SK-N-SH treated with all-trans-retinoic acid at 6 μM for 48 hours (cell line): Measurements from ENCODE around the gene SETDB2.

Source experiments
- ATAC-seq: fragments of 200-7000 bp; cut with Tn5 transposase; 3 replicates; pipeline ENCODE4 v1.9.1; 2020; ENCODE audit warnings: mild to moderate bottlenecking, moderate library complexity
- ARNTL ChIP-seq: fragments of 450-650 bp; formaldehyde crosslinking; IDR thresholded peaks from 2 replicates; pipeline ENCODE4 v1.5.0; 2020; ENCODE audit warnings: low read depth, mild to moderate bottlenecking, moderate library complexity, borderline replicate concordance
- BACH2 ChIP-seq: fragments of 250-450 bp; sonication (Bioruptor Pico); IDR thresholded peaks from 2 replicates; pipeline ENCODE4 v1.9.0; 2021; ENCODE audit warnings: mild to moderate bottlenecking, borderline replicate concordance
- CSDC2 ChIP-seq: fragments of 250-450 bp; sonication (Bioruptor Pico); IDR thresholded peaks from 2 replicates; pipeline ENCODE4 v1.5.0; 2020; ENCODE audit warnings: mild to moderate bottlenecking, moderate library complexity
- ESRRG ChIP-seq: fragments of 250-450 bp; sonication (Bioruptor Pico); IDR thresholded peaks from 2 replicates; pipeline ENCODE4 v1.6.1; 2021; ENCODE audit warnings: mild to moderate bottlenecking
- GLIS3 ChIP-seq: fragments of 250-450 bp; sonication (Bioruptor Pico); IDR thresholded peaks from 2 replicates; pipeline ENCODE4 v1.5.0; 2020; ENCODE audit warnings: mild to moderate bottlenecking, moderate library complexity
- ISL1 ChIP-seq: fragments of 250-450 bp; sonication (Bioruptor Pico); IDR thresholded peaks from 2 replicates; pipeline ENCODE4 v2.1.2; 2022; ENCODE audit warnings: mild to moderate bottlenecking, moderate library complexity
- OSR1 ChIP-seq: fragments of 250-450 bp; sonication (Bioruptor Pico); IDR thresholded peaks from 2 replicates; pipeline ENCODE4 v1.8.0; 2022; ENCODE audit warnings: moderate library complexity, mild to moderate bottlenecking, inconsistent platforms
- PPARA ChIP-seq: fragments of 250-450 bp; sonication (Bioruptor Pico); IDR thresholded peaks from 2 replicates; pipeline ENCODE4 v1.5.0; 2020; ENCODE audit warnings: mild to moderate bottlenecking, borderline replicate concordance
- RARB ChIP-seq: fragments of 250-450 bp; sonication (Bioruptor Pico); IDR thresholded peaks from 2 replicates; pipeline ENCODE4 v1.8.0; 2021; ENCODE audit warnings: mild to moderate bottlenecking, moderate library complexity
- SNAI2 ChIP-seq: fragments of 250-450 bp; sonication (Bioruptor Pico); IDR thresholded peaks from 2 replicates; pipeline ENCODE4 v1.5.0; 2020; ENCODE audit warnings: mild to moderate bottlenecking, moderate library complexity
- TCF4 ChIP-seq: fragments of 250-450 bp; sonication (Bioruptor Pico); IDR thresholded peaks from 2 replicates; pipeline ENCODE4 v1.8.0; 2021; ENCODE audit warnings: mild to moderate bottlenecking, moderate library complexity, borderline replicate concordance
- TOX ChIP-seq: fragments of 250-450 bp; sonication (Bioruptor Pico); IDR thresholded peaks from 2 replicates; pipeline ENCODE4 v1.8.0; 2021; ENCODE audit warnings: mild to moderate bottlenecking, moderate library complexity, borderline replicate concordance
- ZFP3 ChIP-seq: fragments of 250-450 bp; sonication (Bioruptor Pico); IDR thresholded peaks from 2 replicates; pipeline ENCODE4 v1.5.0; 2020; ENCODE audit warnings: mild to moderate bottlenecking, moderate library complexity
- ZFP30 ChIP-seq: fragments of 450-650 bp; formaldehyde crosslinking; IDR thresholded peaks from 2 replicates; pipeline ENCODE4 v1.5.0; 2022; ENCODE audit warnings: mild to moderate bottlenecking, moderate library complexity
- ZNF565 ChIP-seq: fragments of 450-650 bp; formaldehyde crosslinking; conservative IDR thresholded peaks from 2 replicates; pipeline ENCODE4 v1.5.0; 2020; ENCODE audit warnings: low read depth, mild to moderate bottlenecking, moderate library complexity
- ZNF70 ChIP-seq: fragments of 450-650 bp; formaldehyde crosslinking; IDR thresholded peaks from 2 replicates; pipeline ENCODE4 v1.5.0; 2020; ENCODE audit warnings: mild to moderate bottlenecking, moderate library complexity
- ZNF8 ChIP-seq: fragments of 450-650 bp; formaldehyde crosslinking; IDR thresholded peaks from 2 replicates; pipeline ENCODE4 v1.5.0; 2020; ENCODE audit warnings: mild to moderate bottlenecking, moderate library complexity
- TF ChIP-seq, protein P1 (sequence below): fragments of 250-450 bp; sonication (Bioruptor Pico); IDR thresholded peaks from 2 replicates; pipeline ENCODE4 v1.5.1; 2021; ENCODE audit warnings: mild to moderate bottlenecking, moderate library complexity
- TF ChIP-seq, protein P2 (sequence below): fragments of 250-450 bp; sonication (Bioruptor Pico); IDR thresholded peaks from 2 replicates; pipeline ENCODE4 v1.5.1; 2020; ENCODE audit warnings: low read depth, mild to moderate bottlenecking, moderate library complexity
- TF ChIP-seq, protein P3 (sequence below): fragments of 250-450 bp; sonication (Bioruptor Pico); IDR thresholded peaks from 2 replicates; pipeline ENCODE4 v1.8.0; 2021; ENCODE audit warnings: low read depth, mild to moderate bottlenecking, moderate library complexity, borderline replicate concordance
- TF ChIP-seq, protein P4 (sequence below): fragments of 250-450 bp; sonication (Bioruptor Pico); IDR thresholded peaks from 2 replicates; pipeline ENCODE4 v1.5.0; 2020; ENCODE audit warnings: mild to moderate bottlenecking, moderate library complexity

SETDB2 gene

DNA sequence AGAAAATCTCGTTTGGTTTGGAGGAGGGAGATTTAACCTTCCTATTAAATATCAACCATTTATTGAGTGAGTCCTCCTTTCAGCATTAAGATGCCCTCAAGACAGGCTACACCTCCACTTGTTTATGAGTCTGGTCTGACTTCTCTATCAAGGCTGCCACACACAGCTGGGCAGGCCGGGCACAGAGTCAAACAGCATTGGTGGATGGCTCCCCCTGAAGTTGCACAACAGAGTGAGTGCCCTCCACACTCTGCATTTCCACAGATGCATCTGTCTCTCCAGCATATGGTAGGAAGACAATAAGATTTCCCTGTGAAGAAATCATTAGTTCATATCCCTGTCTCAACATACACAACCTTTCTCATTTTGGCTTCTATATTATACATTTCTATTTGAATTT lies 83.0 kb downstream of the SETDB2 start:
- TF ChIP-seq ZFP30 (CRISPR knock-in tag) (no peak), CSDC2 (CRISPR knock-in tag) (no peak), TCF4 (CRISPR knock-in tag) (no peak), GLIS3 (no peak), ZNF565 (CRISPR knock-in tag) (no peak), ZFP3 (no peak), ARNTL (CRISPR knock-in tag) (no peak), PPARA (no peak), RARB (CRISPR knock-in tag) (no peak), OSR1 (no peak)
- TF ChIP-seq, protein P1, sequence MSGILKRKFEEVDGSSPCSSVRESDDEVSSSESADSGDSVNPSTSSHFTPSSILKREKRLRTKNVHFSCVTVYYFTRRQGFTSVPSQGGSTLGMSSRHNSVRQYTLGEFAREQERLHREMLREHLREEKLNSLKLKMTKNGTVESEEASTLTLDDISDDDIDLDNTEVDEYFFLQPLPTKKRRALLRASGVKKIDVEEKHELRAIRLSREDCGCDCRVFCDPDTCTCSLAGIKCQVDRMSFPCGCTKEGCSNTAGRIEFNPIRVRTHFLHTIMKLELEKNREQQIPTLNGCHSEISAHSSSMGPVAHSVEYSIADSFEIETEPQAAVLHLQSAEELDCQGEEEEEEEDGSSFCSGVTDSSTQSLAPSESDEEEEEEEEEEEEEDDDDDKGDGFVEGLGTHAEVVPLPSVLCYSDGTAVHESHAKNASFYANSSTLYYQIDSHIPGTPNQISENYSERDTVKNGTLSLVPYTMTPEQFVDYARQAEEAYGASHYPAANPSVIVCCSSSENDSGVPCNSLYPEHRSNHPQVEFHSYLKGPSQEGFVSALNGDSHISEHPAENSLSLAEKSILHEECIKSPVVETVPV (CRISPR knock-in tag), result no peak
- ATAC-seq, result no peak

DNA sequence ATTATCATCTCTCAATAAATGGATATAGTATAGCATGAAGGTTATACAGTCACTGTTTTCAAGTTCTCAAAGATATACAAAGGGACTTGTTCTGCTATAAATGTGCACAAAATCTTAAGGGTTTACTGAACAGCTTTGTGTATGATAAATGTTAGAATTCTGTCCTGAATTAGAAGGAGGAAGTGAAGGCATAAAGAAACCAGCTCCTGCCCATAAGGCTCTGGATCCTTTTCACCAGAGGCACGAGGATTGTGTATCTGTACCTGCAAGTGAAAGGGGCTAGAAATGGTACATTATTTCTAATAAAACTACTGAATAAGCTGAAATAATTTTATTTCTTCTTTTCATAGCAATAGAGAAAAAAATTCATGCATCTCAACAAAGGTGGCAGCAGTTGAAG lies 84.1 kb downstream of the SETDB2 start:
- ATAC-seq, result no peak
- TF ChIP-seq, protein P2, sequence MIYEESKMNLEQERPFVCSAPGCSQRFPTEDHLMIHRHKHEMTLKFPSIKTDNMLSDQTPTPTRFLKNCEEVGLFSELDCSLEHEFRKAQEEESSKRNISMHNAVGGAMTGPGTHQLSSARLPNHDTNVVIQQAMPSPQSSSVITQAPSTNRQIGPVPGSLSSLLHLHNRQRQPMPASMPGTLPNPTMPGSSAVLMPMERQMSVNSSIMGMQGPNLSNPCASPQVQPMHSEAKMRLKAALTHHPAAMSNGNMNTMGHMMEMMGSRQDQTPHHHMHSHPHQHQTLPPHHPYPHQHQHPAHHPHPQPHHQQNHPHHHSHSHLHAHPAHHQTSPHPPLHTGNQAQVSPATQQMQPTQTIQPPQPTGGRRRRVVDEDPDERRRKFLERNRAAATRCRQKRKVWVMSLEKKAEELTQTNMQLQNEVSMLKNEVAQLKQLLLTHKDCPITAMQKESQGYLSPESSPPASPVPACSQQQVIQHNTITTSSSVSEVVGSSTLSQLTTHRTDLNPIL (CRISPR knock-in tag), result no peak
- no peak for TF ChIP-seq ISL1
- TF ChIP-seq ZFP30 (CRISPR knock-in tag), result no peak
- TF ChIP-seq TOX (CRISPR knock-in tag), result no peak
- TF ChIP-seq ZNF70 (CRISPR knock-in tag), result no peak
- TF ChIP-seq ZFP3, result no peak
- TF ChIP-seq, protein P1 (CRISPR knock-in tag), result no peak
- TF ChIP-seq, protein P3, sequence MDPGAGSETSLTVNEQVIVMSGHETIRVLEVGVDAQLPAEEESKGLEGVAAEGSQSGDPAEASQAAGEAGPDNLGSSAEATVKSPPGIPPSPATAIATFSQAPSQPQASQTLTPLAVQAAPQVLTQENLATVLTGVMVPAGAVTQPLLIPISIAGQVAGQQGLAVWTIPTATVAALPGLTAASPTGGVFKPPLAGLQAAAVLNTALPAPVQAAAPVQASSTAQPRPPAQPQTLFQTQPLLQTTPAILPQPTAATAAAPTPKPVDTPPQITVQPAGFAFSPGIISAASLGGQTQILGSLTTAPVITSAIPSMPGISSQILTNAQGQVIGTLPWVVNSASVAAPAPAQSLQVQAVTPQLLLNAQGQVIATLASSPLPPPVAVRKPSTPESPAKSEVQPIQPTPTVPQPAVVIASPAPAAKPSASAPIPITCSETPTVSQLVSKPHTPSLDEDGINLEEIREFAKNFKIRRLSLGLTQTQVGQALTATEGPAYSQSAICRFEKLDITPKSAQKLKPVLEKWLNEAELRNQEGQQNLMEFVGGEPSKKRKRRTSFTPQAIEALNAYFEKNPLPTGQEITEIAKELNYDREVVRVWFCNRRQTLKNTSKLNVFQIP (CRISPR knock-in tag), result no peak
- TF ChIP-seq ESRRG (CRISPR knock-in tag), result no peak
- TF ChIP-seq RARB (CRISPR knock-in tag), result no peak
- TF ChIP-seq, protein P4, sequence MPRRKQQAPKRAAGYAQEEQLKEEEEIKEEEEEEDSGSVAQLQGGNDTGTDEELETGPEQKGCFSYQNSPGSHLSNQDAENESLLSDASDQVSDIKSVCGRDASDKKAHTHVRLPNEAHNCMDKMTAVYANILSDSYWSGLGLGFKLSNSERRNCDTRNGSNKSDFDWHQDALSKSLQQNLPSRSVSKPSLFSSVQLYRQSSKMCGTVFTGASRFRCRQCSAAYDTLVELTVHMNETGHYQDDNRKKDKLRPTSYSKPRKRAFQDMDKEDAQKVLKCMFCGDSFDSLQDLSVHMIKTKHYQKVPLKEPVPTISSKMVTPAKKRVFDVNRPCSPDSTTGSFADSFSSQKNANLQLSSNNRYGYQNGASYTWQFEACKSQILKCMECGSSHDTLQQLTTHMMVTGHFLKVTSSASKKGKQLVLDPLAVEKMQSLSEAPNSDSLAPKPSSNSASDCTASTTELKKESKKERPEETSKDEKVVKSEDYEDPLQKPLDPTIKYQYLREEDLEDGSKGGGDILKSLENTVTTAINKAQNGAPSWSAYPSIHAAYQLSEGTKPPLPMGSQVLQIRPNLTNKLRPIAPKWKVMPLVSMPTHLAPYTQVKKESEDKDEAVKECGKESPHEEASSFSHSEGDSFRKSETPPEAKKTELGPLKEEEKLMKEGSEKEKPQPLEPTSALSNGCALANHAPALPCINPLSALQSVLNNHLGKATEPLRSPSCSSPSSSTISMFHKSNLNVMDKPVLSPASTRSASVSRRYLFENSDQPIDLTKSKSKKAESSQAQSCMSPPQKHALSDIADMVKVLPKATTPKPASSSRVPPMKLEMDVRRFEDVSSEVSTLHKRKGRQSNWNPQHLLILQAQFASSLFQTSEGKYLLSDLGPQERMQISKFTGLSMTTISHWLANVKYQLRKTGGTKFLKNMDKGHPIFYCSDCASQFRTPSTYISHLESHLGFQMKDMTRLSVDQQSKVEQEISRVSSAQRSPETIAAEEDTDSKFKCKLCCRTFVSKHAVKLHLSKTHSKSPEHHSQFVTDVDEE, result no peak
- no peak for TF ChIP-seq GLIS3
- no peak for TF ChIP-seq SNAI2
- TF ChIP-seq ARNTL (CRISPR knock-in tag), result no peak

DNA sequence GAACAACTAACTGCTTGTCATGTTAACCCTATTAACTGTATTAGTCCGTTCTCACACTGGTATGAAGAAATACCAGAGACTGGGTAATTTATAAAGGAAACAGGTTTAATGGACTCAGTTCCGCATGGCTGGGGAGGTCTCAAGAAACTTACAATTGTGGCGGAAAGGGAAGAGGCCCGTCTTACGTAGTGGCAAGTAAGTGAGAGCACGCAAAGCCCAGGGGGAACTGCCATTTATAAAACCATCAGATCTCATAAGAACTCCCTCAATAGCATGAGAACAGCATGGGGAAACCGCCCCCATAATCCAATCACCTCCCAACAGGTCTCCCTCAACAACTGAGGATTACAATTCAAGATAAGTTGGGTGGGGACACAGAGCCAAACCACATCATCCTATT lies 86.4 kb downstream of the SETDB2 start:
- TF ChIP-seq, protein P4, result no peak
- TF ChIP-seq ZNF8, result no peak
- TF ChIP-seq ARNTL (CRISPR knock-in tag), result no peak
- TF ChIP-seq ZNF565 (CRISPR knock-in tag), result no peak
- no peak for TF ChIP-seq TCF4 (CRISPR knock-in tag)
- TF ChIP-seq BACH2 (CRISPR knock-in tag), result no peak
- no peak for TF ChIP-seq GLIS3
- ATAC-seq, result no peak
